GM18520 (cell line): ENCODE measurements around the gene PGM5.

Source experiments
- ATAC-seq: cut with Tn5 transposase; IDR thresholded peaks from one replicate; pipeline ENCODE4 v1.9.1; 2021; ENCODE audit not compliant: unreplicated experiment

Gene PGM5

GRCh38 chr9:68577774-68578591, 221.6 kb downstream of the PGM5 start:
- ATAC-seq, result peak; percentile 75
